NAMALWA (cell line): ENCODE results near the gene APOC4.
"Not testable (repeated sequence)": the region's sequence is repeated elsewhere in the genome, so short reads cannot be mapped to it uniquely, and the experiment has no call there.

ENCODE experiments used
- DNase-seq: peaks from one replicate; pipeline ENCODE4 v3.0.0-alpha.2; 2015; ENCODE audit warnings: low spot score

Gene APOC4

GRCh38 chr19:44958090-44958489 is 16.1 kb downstream of the APOC4 start:
- DNase-seq, result no peak

- DNase-seq, result no peak
These were observed 17.7 kb downstream of the APOC4 start for GRCh38 chr19:44959691-44960090.

GRCh38 chr19:44960906-44961728 is 19.1 kb downstream of the APOC4 start:
- DNase-seq, result peak; percentile 88

- DNase-seq, result no peak
These were observed 19.8 kb downstream of the APOC4 start for GRCh38 chr19:44961821-44962220.

- no peak for DNase-seq
These were observed 26.1 kb downstream of the APOC4 start for GRCh38 chr19:44968118-44968517.

GRCh38 chr19:44968670-44969069 is 26.6 kb downstream of the APOC4 start:
- DNase-seq, result no peak

- DNase-seq, result no peak
These were observed 27.4 kb downstream of the APOC4 start for GRCh38 chr19:44969437-44969836.

GRCh38 chr19:44971451-44971850 is 29.4 kb downstream of the APOC4 start:
- DNase-seq, result not testable (repeated sequence)

- no peak for DNase-seq
These were observed 30.8 kb downstream of the APOC4 start for GRCh38 chr19:44972802-44973201.

- DNase-seq, result no peak
These were observed 32.1 kb downstream of the APOC4 start for GRCh38 chr19:44973982-44974735.

- DNase-seq, result no peak
These were observed 32.8 kb downstream of the APOC4 start for GRCh38 chr19:44974857-44975256.

- DNase-seq, result no peak
These were observed 33.4 kb downstream of the APOC4 start for GRCh38 chr19:44975444-44975843.

GRCh38 chr19:44984005-44984404 is 42.0 kb downstream of the APOC4 start:
- no peak for DNase-seq

GRCh38 chr19:44985445-44985844 is 43.4 kb downstream of the APOC4 start:
- DNase-seq, result no peak

- DNase-seq, result no peak
These were observed 44.4 kb downstream of the APOC4 start for GRCh38 chr19:44986389-44986788.

GRCh38 chr19:44987148-44987675 is 45.2 kb downstream of the APOC4 start:
- DNase-seq, result no peak

- DNase-seq, result no peak
These were observed 46.2 kb downstream of the APOC4 start for GRCh38 chr19:44988273-44988672.

- peak; percentile 87 for DNase-seq
These were observed 47.0 kb downstream of the APOC4 start for GRCh38 chr19:44988896-44989556.

GRCh38 chr19:44990459-44990858 is 48.4 kb downstream of the APOC4 start:
- no peak for DNase-seq

- DNase-seq, result no peak
These were observed 48.9 kb downstream of the APOC4 start for GRCh38 chr19:44990966-44991365.

GRCh38 chr19:44992336-44993163 is 50.5 kb downstream of the APOC4 start:
- DNase-seq, result no peak

GRCh38 chr19:44993526-44993925 is 51.5 kb downstream of the APOC4 start:
- DNase-seq, result no peak
